ENCODE data around the gene ZNF575.

GRCh38 chr19:43575156-43575950 is 42.4 kb downstream of the ZNF575 start, which contains the start of the genes PINLYP and XRCC1:
- TF ChIP-seq EZH2 (IDR thresholded peaks at IDR 0.05; ENCODE audit: low read depth, unreplicated experiment), result no peak
- no peak for TF ChIP-seq CTCF (conservative IDR thresholded peaks at IDR 0.05; ENCODE audit: low read depth in 2 of 2)
- TF ChIP-seq NANOG (IDR thresholded peaks at IDR 0.05; ENCODE audit: borderline replicate concordance), result no peak
- TF ChIP-seq REST (IDR thresholded peaks at IDR 0.05; ENCODE audit: unreplicated experiment), result no peak

Data from GM23338 (cell line).